GM19455 (cell line): ENCODE data around the gene CSF2RB.

Experiments
- ATAC-seq: cut with Tn5 transposase; IDR thresholded peaks from one replicate; pipeline ENCODE4 v1.9.1; 2021; ENCODE audit not compliant: unreplicated experiment

Gene CSF2RB

GRCh38 chr22:36934418-36935312, 21.2 kb downstream of the CSF2RB start:
- no peak for ATAC-seq

- no peak for ATAC-seq
Measured at GRCh38 chr22:36935313-36935610, 21.8 kb downstream of the CSF2RB start.

- no peak for ATAC-seq
Measured at GRCh38 chr22:36935694-36936093, 22.3 kb downstream of the CSF2RB start.

GRCh38 chr22:36936362-36937116, 23.1 kb downstream of the CSF2RB start:
- ATAC-seq: no peak

- no peak for ATAC-seq
Measured at GRCh38 chr22:36937319-36938027, 24.0 kb downstream of the CSF2RB start.

GRCh38 chr22:36938028-36938425, 24.6 kb downstream of the CSF2RB start:
- ATAC-seq: no peak

- ATAC-seq: no peak
Measured at GRCh38 chr22:36938886-36939285, 25.5 kb downstream of the CSF2RB start.

- no peak for ATAC-seq
Measured at GRCh38 chr22:36940676-36941075, 27.2 kb downstream of the CSF2RB start.

GRCh38 chr22:36942556-36942955, 29.1 kb downstream of the CSF2RB start:
- no peak for ATAC-seq

GRCh38 chr22:36946421-36947158, 33.2 kb downstream of the CSF2RB start:
- no peak for ATAC-seq

GRCh38 chr22:36948273-36949225, 35.1 kb downstream of the CSF2RB start:
- ATAC-seq: no peak

GRCh38 chr22:36950797-36951590, 37.6 kb downstream of the CSF2RB start:
- no peak for ATAC-seq

GRCh38 chr22:36951746-36952145, 38.3 kb downstream of the CSF2RB start:
- no peak for ATAC-seq

GRCh38 chr22:36953239-36954080, 40.0 kb downstream of the CSF2RB start:
- ATAC-seq: no peak

- no peak for ATAC-seq
Measured at GRCh38 chr22:36954251-36955014, 41.0 kb downstream of the CSF2RB start.

- ATAC-seq: no peak
Measured at GRCh38 chr22:36955691-36956090, 42.3 kb downstream of the CSF2RB start.

- no peak for ATAC-seq
Measured at GRCh38 chr22:36958366-36958765, 44.9 kb downstream of the CSF2RB start.
